ENCODE results near the gene CDC42SE1.

GRCh38 chr1:151060007-151060656 lies 710 bp upstream of the CDC42SE1 start, which contains the start of gene MLLT11:
- no peak for TF ChIP-seq CTCF (IDR thresholded peaks at IDR 0.05; ENCODE audit: insufficient read depth, low read depth, low read length)
- TF ChIP-seq EZH2 (IDR thresholded peaks at IDR 0.05; ENCODE audit: insufficient read depth, low read length), result no peak

All from astrocyte (in vitro differentiated cells and primary cell).